ENCODE measurements around the gene CLDND2. TPM values are rescaled to one million over a fixed set of nuclear protein-coding genes. Genes with fewer than 3 reads are reported as not detected.

The CLDND2 gene
- total RNA-seq, 1 experiment from 2014 or later: not detected

- Histone ChIP-seq H3K9ac (ENCODE audit: extremely low read depth, insufficient read length, low read length) (no peak overlapping the region), H3K4ac (ENCODE audit: low read depth, low read length) (no peak overlapping the region), H3K4me1 (ENCODE audit: insufficient read depth, low read length) (no peaks in the 10 kb centered on the region), H2AFZ (ENCODE audit: low read length) (no peak overlapping the region), H4K8ac (replicated peaks; ENCODE audit: insufficient read length, low read depth, low read length) (no peak overlapping the region), H2AK5ac (ENCODE audit: insufficient read length, low read length) (no peak overlapping the region), H3K23ac (ENCODE audit: insufficient read length, low read depth, low read length) (no peak overlapping the region), H3K23me2 (ENCODE audit: insufficient read length, low read depth, low read length, poor library complexity, severe bottlenecking) (peaks cover 8% of the 10 kb centered on the region), H2BK15ac (ENCODE audit: low read depth, low read length) (no peak overlapping the region), H3K27ac (ENCODE audit: insufficient read length, low read depth, low read length) (no peak overlapping the region), H3K79me1 (ENCODE audit: insufficient read depth, low read depth, low read length, poor library complexity, severe bottlenecking) (no peaks in the 10 kb centered on the region), H2BK120ac (ENCODE audit: low read depth, low read length, poor library complexity, severe bottlenecking) (no peak overlapping the region), H3K18ac (ENCODE audit: insufficient read length, low read depth, low read length) (no peak overlapping the region), H3K56ac (ENCODE audit: insufficient read length, low read depth, low read length) (no peak overlapping the region), H2BK20ac (ENCODE audit: low read depth, low read length, poor library complexity, severe bottlenecking) (no peak overlapping the region), H3K27me3 (ENCODE audit: insufficient read depth, low read length) (no peaks in the 10 kb centered on the region), H2BK5ac (ENCODE audit: insufficient read length, low read length) (no peak overlapping the region), H3K4me2 (ENCODE audit: insufficient read depth, insufficient read length, low read length) (no peak overlapping the region), H4K5ac (ENCODE audit: insufficient read length, low read depth, low read length) (no peak overlapping the region), H3T11ph (ENCODE audit: low read length) (no peak overlapping the region), H3K14ac (ENCODE audit: insufficient read depth, low read length) (no peak overlapping the region), H4K91ac (ENCODE audit: insufficient read length, low read depth, low read length) (no peak overlapping the region), H2BK12ac (ENCODE audit: insufficient read length, low read depth, low read length) (no peak overlapping the region), H3K79me2 (ENCODE audit: insufficient read depth, low read length) (no peaks in the 10 kb centered on the region), H3K9me3 (ENCODE audit: control insufficient read depth, low read depth, low read length) (no peaks in the 10 kb centered on the region), H4K20me1 (ENCODE audit: control insufficient read depth, insufficient read depth, insufficient read length) (no peaks in the 10 kb centered on the region)
- Mint-ChIP-seq H3K4me3 (peak overlapping the region; percentile 12 to 66; a peak in 2 of 5 replicates), H3K27ac (peak overlapping the region in 1 of 3 experiments; percentile 86; a peak in 2 of 7 replicates), H3K27me3 (ENCODE audit: low read depth) (no peaks in the 10 kb centered on the region), H3K4me1 (peaks cover 19 to 36% of the 10 kb centered on the region in 2 experiments), H3K9me3 (peaks cover 6 to 9% of the 10 kb centered on the region in 2 experiments), H3K36me3 (ENCODE audit: insufficient read depth in 1 of 3, low read depth in 3 of 3) (peaks cover 10 to 25% (median 12%) of the 10 kb centered on the region in 3 experiments)
- DNase-seq: no peak
- TF ChIP-seq CTCF (conservative IDR thresholded peaks at IDR 0.05): no peak
- no CpG with 5 or more reads among the region's 2 CpGs for WGBS (ENCODE audit: extremely low coverage, insufficient read length, low lambda C conversion rate)
Measured at GRCh38 chr19:51396175-51396574, 27.4 kb upstream of the CLDND2 start.

All from H9 (cell line).